OCI-M1 (cell line): ENCODE results near the gene DLX4.

ENCODE experiments used
- DNase-seq: peaks from one replicate; lab custom pipeline; 2025; lab: John Stamatoyannopoulos, UW

Gene DLX4

GRCh38 chr17:49969134-49969759 is at the start of gene DLX4:
Gene DLX4, plus strand, starts transcription at chr17:49969190. Its CDS starts 279 bp downstream, at chr17:49969469.
- no peak for DNase-seq

- no peak for DNase-seq
Observed at GRCh38 chr17:49920030-49920769, 48.8 kb upstream of the DLX4 start.

GRCh38 chr17:49922095-49922494 is 46.9 kb upstream of the DLX4 start:
- DNase-seq: no peak

GRCh38 chr17:49924116-49924515 is 44.9 kb upstream of the DLX4 start:
- no peak for DNase-seq

GRCh38 chr17:49924589-49924988 is 44.4 kb upstream of the DLX4 start:
- DNase-seq: no peak

GRCh38 chr17:49925921-49926320 is 43.1 kb upstream of the DLX4 start:
- no peak for DNase-seq

GRCh38 chr17:49926886-49927285 is 42.1 kb upstream of the DLX4 start:
- DNase-seq: no peak

- DNase-seq: no peak
Observed at GRCh38 chr17:49928126-49928800, 40.7 kb upstream of the DLX4 start.

GRCh38 chr17:49928837-49929475 is 40.0 kb upstream of the DLX4 start:
- no peak for DNase-seq

GRCh38 chr17:49930880-49931279 is 38.1 kb upstream of the DLX4 start:
- DNase-seq: no peak

- DNase-seq: no peak
Observed at GRCh38 chr17:49931416-49932137, 37.4 kb upstream of the DLX4 start.

- no peak for DNase-seq
Observed at GRCh38 chr17:49932138-49932723, 36.8 kb upstream of the DLX4 start.

- DNase-seq: no peak
Observed at GRCh38 chr17:49932901-49933300, 36.1 kb upstream of the DLX4 start.

- no peak for DNase-seq
Observed at GRCh38 chr17:49935526-49936210, 33.3 kb upstream of the DLX4 start.

- no peak for DNase-seq
Observed at GRCh38 chr17:49936386-49936785, 32.6 kb upstream of the DLX4 start.

- DNase-seq: peak; percentile 33
Observed at GRCh38 chr17:49939318-49939717, 29.7 kb upstream of the DLX4 start.

- no peak for DNase-seq
Observed at GRCh38 chr17:49941427-49941826, 27.6 kb upstream of the DLX4 start.

- DNase-seq: no peak
Observed at GRCh38 chr17:49942947-49943346, 26.0 kb upstream of the DLX4 start.

GRCh38 chr17:49944273-49944870 is 24.6 kb upstream of the DLX4 start:
- no peak for DNase-seq

GRCh38 chr17:49946208-49946607 is 22.8 kb upstream of the DLX4 start:
- DNase-seq: no peak
